Limb (tissue), 2 donors: ENCODE results near the gene CPOX.
A peak's percentile ranks its signal among the peaks of the same experiment; 100 is the strongest.

Source experiments
- DNase-seq, 2 donors: peaks; one replicate each; pipeline ENCODE4 v3.0.0-alpha.2; 2016; ENCODE audit errors: extremely low spot score in 2 of 2

CPOX gene

DNA sequence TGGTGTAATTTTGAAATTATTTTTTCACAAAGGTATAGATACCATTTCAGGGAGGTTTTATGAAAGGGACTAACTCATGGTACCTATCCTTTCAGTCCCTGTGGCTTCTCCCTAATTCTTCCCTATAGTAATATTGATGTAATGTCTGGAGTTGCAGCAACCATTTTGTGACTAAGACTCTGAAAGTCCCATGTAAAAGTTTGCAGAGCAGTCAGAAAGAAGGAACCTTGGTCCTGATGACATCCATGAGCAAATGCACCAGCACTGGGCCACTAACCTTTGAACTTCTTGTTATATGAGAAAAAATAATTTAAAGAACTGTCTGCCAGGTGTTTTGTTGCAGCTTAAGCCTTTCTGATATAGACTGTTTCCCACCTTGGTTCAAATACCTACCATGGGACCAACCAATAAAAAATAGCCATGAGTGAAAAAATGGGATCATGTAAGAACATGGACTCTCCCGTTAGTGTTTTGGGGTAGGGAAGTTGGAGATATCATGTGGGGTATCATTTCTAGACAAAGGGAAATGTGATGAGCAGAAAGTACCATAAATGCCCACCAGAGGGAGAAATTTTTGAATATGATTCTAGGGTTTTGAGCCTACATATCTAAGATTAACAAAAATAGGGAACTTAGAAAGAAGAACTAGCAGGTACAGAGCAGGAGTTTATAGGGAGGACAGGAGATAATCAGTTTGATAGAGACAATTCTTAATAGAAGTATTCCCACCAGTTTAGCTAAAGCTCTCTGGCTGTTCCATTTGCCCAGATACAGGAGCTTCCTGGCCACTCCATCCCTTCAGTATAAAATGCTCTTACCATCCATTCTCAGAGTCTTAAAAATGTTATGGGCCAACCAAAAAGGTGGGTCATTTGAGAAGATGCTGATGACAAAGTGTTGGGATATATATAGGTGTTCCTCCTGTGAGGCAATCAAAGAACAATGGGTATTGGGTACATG is 3.4 kb upstream of the CPOX start:
- peak in 1 of 2 donors; percentile 18 for DNase-seq

DNA sequence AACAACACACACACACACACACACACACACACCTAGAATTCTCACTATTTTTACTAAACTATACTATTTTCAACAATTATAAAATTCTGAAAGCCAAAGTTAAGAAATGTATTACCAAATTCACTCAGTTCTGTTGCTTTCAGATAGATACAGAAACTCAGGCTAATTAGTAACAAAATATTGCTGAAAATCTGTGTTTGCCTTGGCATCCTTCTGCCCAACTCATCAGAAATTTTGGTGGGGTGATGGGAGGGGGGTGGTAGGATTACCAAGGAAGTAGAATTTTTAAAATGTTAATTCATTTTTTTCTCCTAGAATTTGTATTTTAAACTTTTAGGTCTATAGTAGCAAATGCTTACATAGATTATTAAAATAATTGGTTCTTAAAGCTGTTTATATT is 2.7 kb upstream of the CPOX start:
- no peak for DNase-seq

- DNase-seq = no peak
Observed at GRCh38 chr3:98594628-98595324, 1.4 kb upstream of the CPOX start.

GRCh38 chr3:98592345-98592935 is 971 bp downstream of the CPOX start:
- no peak for DNase-seq

DNA sequence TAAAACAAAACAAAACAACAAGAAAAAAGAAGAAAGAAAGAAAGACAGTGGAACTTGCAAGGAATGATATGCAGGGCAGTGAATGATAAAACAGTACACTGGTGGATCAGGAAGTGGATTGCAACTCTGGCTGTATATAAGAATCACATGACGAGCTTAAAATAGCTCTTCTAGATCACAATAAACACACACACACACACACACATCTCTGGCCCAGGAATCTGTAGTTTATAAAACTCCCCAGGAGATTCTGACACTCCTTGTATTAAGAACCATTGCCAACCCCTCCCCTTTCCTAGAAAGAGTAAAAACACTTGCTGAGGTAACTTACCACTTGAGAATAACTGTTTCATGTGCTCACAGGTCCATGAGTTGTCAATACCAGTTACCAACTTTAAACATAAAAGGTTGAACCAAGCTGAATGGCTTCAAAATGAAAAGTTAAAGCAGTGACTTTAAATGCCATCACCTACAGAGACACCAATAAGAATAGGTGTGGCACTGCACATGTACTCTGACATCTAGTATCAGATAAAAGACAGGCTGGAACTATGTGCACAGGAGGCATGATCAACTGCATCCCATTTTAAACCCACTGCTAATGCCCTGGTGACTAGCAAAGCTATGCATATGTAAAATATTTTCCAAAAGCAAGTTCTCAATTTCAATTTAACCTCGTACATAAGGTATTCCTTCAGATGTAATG is 3.9 kb downstream of the CPOX start:
- DNase-seq = no peak

GRCh38 chr3:98588065-98588464 is 5.3 kb downstream of the CPOX start:
- DNase-seq = no peak

DNA sequence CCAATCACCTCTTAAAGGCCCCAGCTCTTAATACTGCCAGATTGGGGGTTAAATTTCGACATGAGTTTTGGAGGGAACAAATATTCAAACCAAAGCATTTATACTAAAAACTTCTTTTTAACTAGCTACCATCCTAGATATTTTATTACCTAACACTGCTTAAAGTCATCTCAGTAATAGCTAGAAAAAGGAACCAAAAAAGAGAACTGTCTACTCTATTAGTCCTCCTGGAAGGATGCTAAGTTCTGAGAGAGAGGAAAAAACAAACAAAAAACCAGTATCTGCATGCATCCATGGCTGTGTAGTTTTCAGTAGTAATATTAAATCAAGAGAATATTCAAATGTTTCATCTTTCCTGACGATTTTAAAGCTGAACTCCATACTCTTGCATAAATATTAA is 5.8 kb downstream of the CPOX start:
- no peak for DNase-seq

GRCh38 chr3:98584547-98584946 is 8.9 kb downstream of the CPOX start:
- no peak for DNase-seq

- DNase-seq = no peak
Observed at GRCh38 chr3:98583766-98584165, 9.6 kb downstream of the CPOX start.

- DNase-seq = no peak
Observed at GRCh38 chr3:98582042-98582441, 11.4 kb downstream of the CPOX start.

DNA sequence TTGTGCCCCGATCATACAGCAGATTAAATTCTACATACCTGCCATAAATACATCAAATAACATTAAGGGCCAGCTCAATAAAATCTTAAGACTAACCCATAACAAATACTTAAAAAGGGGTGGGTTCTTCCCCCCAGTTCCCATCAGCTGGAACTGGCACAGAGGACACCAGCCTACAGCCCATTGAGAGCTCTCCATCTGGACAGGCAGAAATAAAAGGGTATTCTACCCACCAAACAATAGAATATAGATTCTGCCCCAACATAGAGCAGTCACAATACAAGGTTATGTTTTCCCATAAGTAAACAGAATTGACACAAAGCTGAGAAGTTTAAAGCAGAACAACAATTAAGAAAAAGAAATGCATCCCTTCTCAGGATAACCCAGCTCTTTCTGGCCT is 11.9 kb downstream of the CPOX start:
- DNase-seq = no peak

- no peak for DNase-seq
Observed at GRCh38 chr3:98580401-98581386, 12.7 kb downstream of the CPOX start.

- DNase-seq = no peak
Observed at GRCh38 chr3:98577178-98577895, 16.1 kb downstream of the CPOX start.

GRCh38 chr3:98574132-98574531 is 19.3 kb downstream of the CPOX start:
- DNase-seq = no peak

DNA sequence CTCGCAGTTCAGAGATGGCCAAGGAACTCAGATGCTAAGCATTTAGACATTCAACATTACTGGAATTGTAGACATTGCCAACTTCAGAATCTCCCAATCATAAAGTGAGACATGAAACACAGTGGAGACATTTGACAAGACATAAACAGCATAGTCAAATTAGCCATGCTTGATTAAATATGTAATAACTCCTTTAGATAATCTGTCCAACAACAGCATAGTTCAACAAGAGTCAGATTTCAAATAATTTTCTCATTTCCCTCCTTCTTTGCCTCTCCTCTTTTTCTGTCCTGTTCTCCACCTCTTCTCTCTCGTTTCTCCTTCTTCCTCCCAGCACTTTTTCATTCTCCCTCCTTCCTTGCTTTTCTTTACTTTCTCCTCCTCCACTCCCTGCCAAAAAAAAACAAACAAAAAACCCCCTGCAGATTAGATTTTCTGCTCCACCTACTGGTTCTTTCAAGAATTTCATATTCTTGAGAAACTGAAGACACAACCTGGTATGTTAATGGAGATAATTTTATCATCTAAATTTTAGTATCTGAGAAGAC is 20.2 kb downstream of the CPOX start:
- no peak for DNase-seq

- no peak for DNase-seq
Observed at GRCh38 chr3:98568402-98568801, 25.0 kb downstream of the CPOX start.

DNA sequence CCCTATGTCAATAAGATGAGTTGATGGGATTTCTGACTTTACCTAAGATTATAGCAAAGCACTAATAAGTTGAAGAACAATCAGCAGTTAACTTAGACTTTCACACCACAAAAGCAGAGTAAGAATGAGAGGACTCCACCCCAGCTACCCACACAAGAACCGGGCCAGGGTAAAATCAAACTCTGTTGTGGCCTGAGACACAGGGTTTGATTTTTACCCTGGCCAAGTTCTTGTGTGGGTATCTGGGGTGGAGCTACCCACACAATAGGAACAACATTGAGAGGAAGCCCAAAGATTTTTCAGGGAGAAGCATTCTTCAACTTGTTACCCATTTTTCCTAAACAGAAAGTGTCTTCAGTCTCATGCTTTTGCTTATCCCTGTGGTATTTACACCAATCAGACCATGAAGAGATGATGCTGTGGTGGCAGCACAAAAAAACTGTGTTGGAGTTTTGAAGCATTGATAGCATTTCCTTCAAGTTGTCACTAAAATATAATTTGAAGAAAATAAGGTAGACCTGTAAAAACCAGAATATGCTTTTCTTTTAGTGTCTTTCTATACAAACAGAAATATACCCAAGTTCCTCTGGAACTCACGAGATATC is 25.6 kb downstream of the CPOX start:
- DNase-seq = no peak

GRCh38 chr3:98565843-98566242 is 27.6 kb downstream of the CPOX start:
- no peak for DNase-seq

GRCh38 chr3:98565237-98565643 is 28.2 kb downstream of the CPOX start:
- DNase-seq = no peak
